DND-41 (cell line): ENCODE data around the gene PAK4.

Source experiments
- EZH2 ChIP-seq: IDR thresholded peaks from 3 replicates; pipeline ENCODE4 v1.6.1; 2012; ENCODE audit warnings: borderline replicate concordance, low read depth, mild to moderate bottlenecking, moderate library complexity, low read length, inconsistent platforms; ENCODE audit not compliant: severe bottlenecking
- TF ChIP-seq, protein P1 (sequence below): IDR thresholded peaks from 2 replicates; pipeline ENCODE4 v1.5.1; 2012; ENCODE audit warnings: borderline replicate concordance, low read length, moderate library complexity, mild to moderate bottlenecking; ENCODE audit not compliant: poor library complexity, severe bottlenecking; ENCODE audit errors: extremely low read depth

DNA sequence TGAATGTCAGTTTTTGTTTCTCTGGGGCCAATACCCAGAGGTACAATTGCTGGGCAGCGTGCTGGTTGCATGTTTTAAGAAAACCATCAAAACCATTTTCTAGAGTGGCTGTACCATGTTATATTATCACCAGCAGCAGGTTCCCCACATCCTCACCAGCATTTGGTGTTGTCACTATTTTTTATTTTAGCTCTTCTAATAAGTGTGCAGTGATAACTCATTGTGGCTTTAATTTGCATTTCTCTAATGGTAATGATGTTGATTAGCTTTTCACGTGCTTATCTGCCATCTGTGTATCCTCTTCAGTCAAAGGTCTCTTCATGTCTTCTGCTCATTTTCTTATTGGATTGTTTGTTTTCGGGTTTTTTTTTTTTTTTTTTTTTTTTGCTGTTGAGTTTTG is 21.9 kb downstream of the PAK4 start:
- TF ChIP-seq, protein P1, sequence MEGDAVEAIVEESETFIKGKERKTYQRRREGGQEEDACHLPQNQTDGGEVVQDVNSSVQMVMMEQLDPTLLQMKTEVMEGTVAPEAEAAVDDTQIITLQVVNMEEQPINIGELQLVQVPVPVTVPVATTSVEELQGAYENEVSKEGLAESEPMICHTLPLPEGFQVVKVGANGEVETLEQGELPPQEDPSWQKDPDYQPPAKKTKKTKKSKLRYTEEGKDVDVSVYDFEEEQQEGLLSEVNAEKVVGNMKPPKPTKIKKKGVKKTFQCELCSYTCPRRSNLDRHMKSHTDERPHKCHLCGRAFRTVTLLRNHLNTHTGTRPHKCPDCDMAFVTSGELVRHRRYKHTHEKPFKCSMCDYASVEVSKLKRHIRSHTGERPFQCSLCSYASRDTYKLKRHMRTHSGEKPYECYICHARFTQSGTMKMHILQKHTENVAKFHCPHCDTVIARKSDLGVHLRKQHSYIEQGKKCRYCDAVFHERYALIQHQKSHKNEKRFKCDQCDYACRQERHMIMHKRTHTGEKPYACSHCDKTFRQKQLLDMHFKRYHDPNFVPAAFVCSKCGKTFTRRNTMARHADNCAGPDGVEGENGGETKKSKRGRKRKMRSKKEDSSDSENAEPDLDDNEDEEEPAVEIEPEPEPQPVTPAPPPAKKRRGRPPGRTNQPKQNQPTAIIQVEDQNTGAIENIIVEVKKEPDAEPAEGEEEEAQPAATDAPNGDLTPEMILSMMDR = no peak
- no peak for TF ChIP-seq EZH2
